HCT116 (cell line): ENCODE measurements around the gene RBM33.

Experiments
- CTCF ChIP-seq, 3 experiments: fragments of 200-600 bp in 1 of 3; sonication (generic) in 1 of 3; IDR thresholded peaks in 2 of 3; conservative IDR thresholded peaks in 1 of 3; 2 replicates each; pipeline ENCODE4 v1.5.1; 2012 to 2017; ENCODE audit warnings: low read depth in 2 of 3, low read length in 2 of 3, antibody characterized with exemption in 1 of 3, borderline replicate concordance in 1 of 3, control low read depth in 1 of 3, mild to moderate bottlenecking in 1 of 3, mixed read lengths in 1 of 3, mixed run types in 1 of 3, moderate library complexity in 1 of 3; ENCODE audit not compliant: insufficient read depth in 1 of 3
- EZH2 ChIP-seq: fragments of 200-600 bp; sonication (generic); IDR thresholded peaks from 2 replicates; pipeline ENCODE4 v1.6.1; 2017; ENCODE audit warnings: antibody characterized with exemption, mixed run types
- REST ChIP-seq: IDR thresholded peaks from 2 replicates; pipeline ENCODE4 v1.6.1; 2012; ENCODE audit warnings: low read depth
- SIN3A ChIP-seq: IDR thresholded peaks from 2 replicates; pipeline ENCODE4 v1.6.1; 2012; ENCODE audit warnings: low read depth
- SRF ChIP-seq: IDR thresholded peaks from 2 replicates; pipeline ENCODE4 v1.6.1; 2012; ENCODE audit warnings: low read depth
- ZNF274 ChIP-seq: fragments of 200-500 bp; sonication (Bioruptor generic); IDR thresholded peaks from 2 replicates; pipeline ENCODE4 v1.6.1; 2014; ENCODE audit warnings: mild to moderate bottlenecking, low read depth, low read length, inconsistent platforms

DNA sequence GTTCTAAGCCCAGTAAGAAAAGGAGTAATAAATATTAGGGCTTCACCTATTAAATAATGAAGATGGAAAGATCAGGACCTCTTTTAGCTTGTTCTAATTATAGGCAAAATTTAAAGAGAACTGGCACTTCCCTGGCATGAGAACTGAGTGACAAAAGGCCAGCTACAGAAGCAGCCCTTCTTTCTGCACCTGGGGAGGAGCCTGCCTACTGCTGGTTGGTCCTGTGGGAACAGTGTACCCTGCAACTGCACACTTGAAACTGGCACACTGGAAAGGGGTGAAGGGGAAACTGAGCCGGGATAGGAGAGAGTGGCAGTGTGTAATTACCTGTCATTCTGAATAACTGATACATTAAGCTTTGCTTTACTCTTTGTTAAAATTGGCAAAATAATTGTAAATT, 87.4 kb downstream of the RBM33 start:
- TF ChIP-seq REST (no peak), SRF (no peak), ZNF274 (no peak), CTCF (IDR thresholded peaks at IDR 0.05 in 2 of 3, conservative IDR thresholded peaks at IDR 0.05 in 1 of 3; ENCODE audit: borderline replicate concordance in 1 of 3, insufficient read depth in 1 of 3, low read depth in 2 of 3, low read length in 2 of 3) (no peak), SIN3A (no peak), EZH2 (no peak)
